WERI-Rb-1 (cell line): Measurements from ENCODE around the gene CCDC177.

Experiments
- DNase-seq: peaks from one replicate; pipeline ENCODE4 v3.0.0-alpha.2; 2020
- H3K27ac ChIP-seq: fragments of 250-450 bp; sonication (Bioruptor Pico); 2 replicates; pipeline ENCODE4 v1.5.1; 2020; ENCODE audit warnings: mild to moderate bottlenecking, moderate library complexity
- H3K27me3 ChIP-seq: fragments of 250-450 bp; sonication (Bioruptor Pico); 2 replicates; pipeline ENCODE4 v1.5.1; 2021; ENCODE audit warnings: mild to moderate bottlenecking, low read depth, moderate library complexity; ENCODE audit not compliant: insufficient read depth, severe bottlenecking
- H3K36me3 ChIP-seq: fragments of 250-450 bp; sonication (Bioruptor Pico); 2 replicates; pipeline ENCODE4 v1.5.1; 2020; ENCODE audit warnings: mild to moderate bottlenecking, moderate library complexity
- H3K4me3 ChIP-seq: 2 replicates; pipeline ENCODE4 v1.5.1; 2011; ENCODE audit warnings: low read depth, mild to moderate bottlenecking, control low read depth, low read length
- H3K9me3 ChIP-seq: fragments of 250-450 bp; sonication (Bioruptor Pico); 2 replicates; pipeline ENCODE4 v1.5.1; 2021; ENCODE audit warnings: mild to moderate bottlenecking, moderate library complexity; ENCODE audit not compliant: severe bottlenecking
- CTCF ChIP-seq: IDR thresholded peaks from 2 replicates; pipeline ENCODE4 v1.5.1; 2011; ENCODE audit warnings: low read depth, mild to moderate bottlenecking, control low read depth, inconsistent platforms, low read length

The CCDC177 gene

GRCh38 chr14:69531135-69531534 is 43.5 kb downstream of the CCDC177 start:
- no peak for DNase-seq
- Histone ChIP-seq H3K27ac (no peak overlapping the region), H3K36me3 (no peaks in the 10 kb centered on the region), H3K9me3 (no peaks in the 10 kb centered on the region), H3K4me3 (no peak overlapping the region), H3K27me3 (peaks cover 2% of the 10 kb centered on the region)
- no peak for TF ChIP-seq CTCF

GRCh38 chr14:69530095-69530494 is 44.6 kb downstream of the CCDC177 start:
- no peak for TF ChIP-seq CTCF
- Histone ChIP-seq H3K4me3 (no peak overlapping the region), H3K27me3 (no peaks in the 10 kb centered on the region), H3K27ac (no peak overlapping the region), H3K36me3 (no peaks in the 10 kb centered on the region), H3K9me3 (no peaks in the 10 kb centered on the region)
- DNase-seq = no peak

- Histone ChIP-seq H3K9me3 (no peaks in the 10 kb centered on the region), H3K27ac (no peak overlapping the region), H3K27me3 (no peaks in the 10 kb centered on the region), H3K36me3 (no peaks in the 10 kb centered on the region), H3K4me3 (no peak overlapping the region)
- no peak for DNase-seq
- TF ChIP-seq CTCF = no peak
These were observed 45.1 kb downstream of the CCDC177 start for GRCh38 chr14:69529563-69529962.

GRCh38 chr14:69528930-69529329 is 45.7 kb downstream of the CCDC177 start:
- no peak for DNase-seq
- no peaks in the 10 kb centered on the region for H3K9me3 ChIP-seq
- no peak overlapping the region for H3K27ac ChIP-seq
- H3K4me3 ChIP-seq = no peak overlapping the region
- no peak for TF ChIP-seq CTCF
- no peaks in the 10 kb centered on the region for H3K36me3 ChIP-seq
- no peaks in the 10 kb centered on the region for H3K27me3 ChIP-seq

GRCh38 chr14:69528143-69528542 is 46.5 kb downstream of the CCDC177 start:
- Histone ChIP-seq H3K36me3 (no peaks in the 10 kb centered on the region), H3K27me3 (no peaks in the 10 kb centered on the region), H3K4me3 (no peak overlapping the region), H3K9me3 (no peaks in the 10 kb centered on the region), H3K27ac (no peak overlapping the region)
- no peak for DNase-seq
- no peak for TF ChIP-seq CTCF

- Histone ChIP-seq H3K27ac (no peak overlapping the region), H3K27me3 (no peaks in the 10 kb centered on the region), H3K4me3 (no peak overlapping the region), H3K36me3 (no peaks in the 10 kb centered on the region), H3K9me3 (no peaks in the 10 kb centered on the region)
- no peak for TF ChIP-seq CTCF
- no peak for DNase-seq
These were observed 47.0 kb downstream of the CCDC177 start for GRCh38 chr14:69527635-69528034.
